ENCODE data around the gene CRIP3.

The CRIP3 gene

DNA sequence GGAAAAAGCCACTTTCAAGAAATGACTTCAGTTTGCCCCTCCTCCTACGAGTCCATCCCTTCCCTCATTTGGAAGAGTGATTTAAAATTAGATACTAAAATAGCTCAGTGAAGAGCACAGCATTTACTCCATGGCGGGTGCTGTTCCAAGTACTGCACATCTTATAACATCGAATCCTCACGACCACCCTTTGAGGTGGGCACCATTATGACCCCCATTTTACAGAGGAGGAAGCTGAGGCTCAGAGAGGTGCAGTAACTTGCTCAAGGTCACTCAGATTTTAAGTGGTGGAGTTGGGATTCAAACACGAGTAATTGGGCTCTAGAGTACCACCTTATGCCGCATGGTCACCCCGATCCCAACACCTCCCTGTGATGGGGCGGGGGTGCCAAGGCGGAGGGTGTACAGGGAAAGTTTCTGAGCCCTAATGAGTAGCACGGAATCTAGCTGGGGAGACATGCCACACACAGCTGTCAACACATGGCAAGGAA lies 39.8 kb downstream of the CRIP3 start:
- no peak for DNase-seq (ENCODE audit: low spot score)
- TF ChIP-seq, protein P1, sequence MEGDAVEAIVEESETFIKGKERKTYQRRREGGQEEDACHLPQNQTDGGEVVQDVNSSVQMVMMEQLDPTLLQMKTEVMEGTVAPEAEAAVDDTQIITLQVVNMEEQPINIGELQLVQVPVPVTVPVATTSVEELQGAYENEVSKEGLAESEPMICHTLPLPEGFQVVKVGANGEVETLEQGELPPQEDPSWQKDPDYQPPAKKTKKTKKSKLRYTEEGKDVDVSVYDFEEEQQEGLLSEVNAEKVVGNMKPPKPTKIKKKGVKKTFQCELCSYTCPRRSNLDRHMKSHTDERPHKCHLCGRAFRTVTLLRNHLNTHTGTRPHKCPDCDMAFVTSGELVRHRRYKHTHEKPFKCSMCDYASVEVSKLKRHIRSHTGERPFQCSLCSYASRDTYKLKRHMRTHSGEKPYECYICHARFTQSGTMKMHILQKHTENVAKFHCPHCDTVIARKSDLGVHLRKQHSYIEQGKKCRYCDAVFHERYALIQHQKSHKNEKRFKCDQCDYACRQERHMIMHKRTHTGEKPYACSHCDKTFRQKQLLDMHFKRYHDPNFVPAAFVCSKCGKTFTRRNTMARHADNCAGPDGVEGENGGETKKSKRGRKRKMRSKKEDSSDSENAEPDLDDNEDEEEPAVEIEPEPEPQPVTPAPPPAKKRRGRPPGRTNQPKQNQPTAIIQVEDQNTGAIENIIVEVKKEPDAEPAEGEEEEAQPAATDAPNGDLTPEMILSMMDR (IDR thresholded peaks at IDR 0.05; ENCODE audit: extremely low read depth, insufficient read depth, missing control alignments) = no peak
- in situ Hi-C loops (cut with MboI; ENCODE audit: low pct_unique_long_range_greater_than_20kb, low sequenced_read_pairs, unreplicated experiment) = no loop called here

DNA sequence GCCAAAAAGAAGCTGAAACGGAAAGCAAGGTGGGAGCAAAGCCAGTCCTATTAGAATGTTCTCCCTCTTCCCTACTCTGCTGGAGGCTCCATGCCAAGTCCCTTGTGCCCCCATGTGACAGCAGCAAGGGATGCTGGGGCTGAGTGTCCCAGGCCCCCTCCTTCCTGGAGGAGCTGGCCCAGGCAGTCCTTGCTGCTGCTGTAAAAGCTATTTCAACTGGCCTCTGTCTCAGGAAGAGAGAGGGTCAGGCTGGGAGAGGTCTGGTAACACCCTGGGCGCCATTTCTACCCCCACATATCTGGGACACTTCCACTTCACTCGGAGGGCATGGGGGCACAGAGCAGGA lies 40.3 kb downstream of the CRIP3 start:
- in situ Hi-C loops (cut with MboI; ENCODE audit: low pct_unique_long_range_greater_than_20kb, low sequenced_read_pairs, unreplicated experiment) = no loop called here
- TF ChIP-seq, protein P1 (IDR thresholded peaks at IDR 0.05; ENCODE audit: extremely low read depth, insufficient read depth, missing control alignments) = no peak
- DNase-seq (ENCODE audit: low spot score) = no peak

DNA sequence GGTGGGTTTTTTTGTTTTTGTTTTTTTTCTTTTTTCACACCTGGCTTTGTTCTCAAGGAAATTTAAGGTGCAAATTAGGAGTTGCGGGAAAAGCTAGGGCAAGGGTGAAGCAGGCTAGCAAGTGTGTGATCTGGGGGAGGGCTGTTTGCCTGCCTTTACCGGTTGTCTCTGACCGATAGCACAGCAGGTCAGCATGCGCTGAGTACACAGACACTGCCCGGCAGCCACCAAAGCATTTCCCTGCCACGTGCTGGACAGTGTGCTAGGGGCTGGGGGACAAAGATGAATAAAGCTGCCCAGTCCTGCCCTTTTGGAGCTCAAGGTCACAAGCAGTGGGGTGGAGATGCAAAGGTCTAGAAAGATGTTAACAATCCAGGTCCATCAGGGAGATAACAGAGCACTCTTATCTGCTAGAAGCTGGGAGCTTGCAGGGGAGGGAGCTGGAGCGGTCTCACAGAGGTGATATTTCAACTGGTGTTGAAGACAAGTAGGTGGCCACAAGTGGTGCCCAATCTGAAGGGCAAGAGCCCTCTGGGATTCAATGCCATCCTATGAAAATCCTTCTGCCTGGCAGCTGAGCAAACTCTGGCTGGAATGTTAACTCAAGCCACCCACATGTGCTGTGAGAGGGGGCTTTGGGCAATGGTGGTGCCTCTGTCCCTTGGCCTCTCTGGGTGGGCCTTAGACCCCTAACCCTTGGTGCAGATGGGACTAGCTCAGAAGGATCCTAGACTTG lies 40.8 kb downstream of the CRIP3 start:
- no peak for DNase-seq (ENCODE audit: low spot score)
- TF ChIP-seq, protein P1 (IDR thresholded peaks at IDR 0.05; ENCODE audit: extremely low read depth, insufficient read depth, missing control alignments) = no peak
- in situ Hi-C loops (cut with MboI; ENCODE audit: low pct_unique_long_range_greater_than_20kb, low sequenced_read_pairs, unreplicated experiment) = no loop called here

DNA sequence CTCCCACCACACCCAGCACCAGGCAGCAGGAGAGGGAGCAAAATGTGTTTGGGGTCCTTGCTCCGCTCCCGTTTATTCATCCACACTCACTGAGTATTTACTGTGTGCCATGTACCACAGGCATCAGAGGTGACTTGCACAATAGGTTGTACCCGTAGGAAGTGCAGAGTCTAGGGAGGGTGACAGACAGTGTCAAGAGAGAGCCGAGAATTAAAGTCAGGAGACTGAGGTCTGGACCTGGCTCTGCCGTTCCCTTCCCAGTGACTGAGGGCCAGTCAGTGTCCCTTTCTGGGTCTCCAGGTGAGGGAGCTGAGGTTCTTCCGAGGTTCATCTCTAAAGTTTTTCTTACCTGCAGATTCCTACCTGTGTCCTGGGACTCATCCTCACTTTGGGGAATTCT lies 43.1 kb downstream of the CRIP3 start:
- TF ChIP-seq, protein P1 (IDR thresholded peaks at IDR 0.05; ENCODE audit: extremely low read depth, insufficient read depth, missing control alignments) = no peak
- in situ Hi-C loops (cut with MboI; ENCODE audit: low pct_unique_long_range_greater_than_20kb, low sequenced_read_pairs, unreplicated experiment) = no loop called here
- DNase-seq (ENCODE audit: low spot score) = no peak

DNA sequence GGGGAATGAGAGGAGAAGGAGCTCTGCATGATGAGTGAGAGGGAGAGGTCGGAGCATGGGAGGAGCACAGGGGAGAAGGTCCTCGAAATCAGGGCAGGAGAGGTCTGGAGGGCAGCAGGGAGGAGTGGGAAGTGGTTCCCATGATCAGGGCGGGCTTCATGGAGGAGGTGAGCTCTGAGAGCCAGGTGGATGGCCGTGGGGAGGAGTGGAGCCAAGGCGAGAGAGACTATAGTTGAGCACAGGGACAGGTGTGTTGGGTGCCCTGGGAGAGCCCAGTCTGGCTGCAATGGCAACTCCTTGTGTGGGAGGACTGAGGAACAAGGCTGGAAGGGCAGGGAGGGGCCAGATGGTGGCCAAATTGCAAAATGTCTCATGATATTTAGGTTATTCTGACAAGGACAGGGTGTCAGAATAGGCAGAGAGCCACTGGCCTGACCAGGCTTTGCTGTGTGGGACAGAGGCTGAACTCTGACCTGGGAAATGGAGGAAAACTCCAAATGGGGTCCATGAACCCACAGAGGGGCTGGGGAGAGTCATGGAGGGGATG lies 44.0 kb downstream of the CRIP3 start:
- in situ Hi-C loops (cut with MboI; ENCODE audit: low pct_unique_long_range_greater_than_20kb, low sequenced_read_pairs, unreplicated experiment) = no loop called here
- DNase-seq (ENCODE audit: low spot score) = no peak
- TF ChIP-seq, protein P1 (IDR thresholded peaks at IDR 0.05; ENCODE audit: extremely low read depth, insufficient read depth, missing control alignments) = no peak

DNA sequence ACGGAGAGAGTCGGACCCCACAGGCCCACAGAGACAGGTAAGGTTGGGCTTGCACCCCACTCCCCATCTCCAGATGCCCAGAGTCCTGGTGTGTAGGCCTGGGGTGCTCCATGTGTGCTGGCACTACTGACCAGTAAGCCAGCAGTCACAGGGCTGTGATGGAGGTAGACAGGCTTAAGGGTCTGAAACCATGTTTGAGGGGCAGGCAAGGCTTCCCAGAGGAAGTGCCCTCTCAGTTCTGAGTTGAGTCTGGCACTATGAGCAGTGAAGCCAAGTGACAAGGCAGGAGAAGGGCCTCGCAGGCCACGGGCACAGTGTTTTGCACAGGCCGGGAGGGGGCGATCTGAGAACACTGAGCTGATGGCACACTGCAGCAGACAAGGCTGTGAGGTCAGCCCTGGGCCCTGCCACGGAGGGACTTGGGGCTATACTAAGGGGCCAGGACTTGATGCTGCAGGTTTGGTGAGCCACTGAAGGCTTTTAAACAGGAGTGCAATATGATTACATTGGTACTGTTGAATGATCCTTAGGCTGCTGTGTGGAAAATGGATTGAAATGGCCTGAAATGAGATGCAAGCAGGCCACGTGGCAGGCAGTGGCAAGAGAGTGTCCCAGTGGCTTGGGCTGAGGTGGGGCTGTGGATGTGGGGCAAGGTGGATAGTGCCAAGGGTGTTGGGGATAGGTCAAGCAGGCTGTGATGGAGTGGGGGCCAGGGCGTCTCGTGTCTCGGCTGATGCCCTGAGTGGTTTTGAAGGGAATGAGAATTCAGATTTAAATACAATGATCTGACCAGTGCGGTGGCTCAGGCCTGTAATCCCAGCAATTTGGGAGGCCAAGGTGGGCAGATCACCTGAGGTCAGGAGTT lies 45.1 kb downstream of the CRIP3 start:
- peak; percentile 97 for DNase-seq (ENCODE audit: low spot score)
- TF ChIP-seq, protein P1 (IDR thresholded peaks at IDR 0.05; ENCODE audit: extremely low read depth, insufficient read depth, missing control alignments) = peak; percentile 94
- in situ Hi-C loops (cut with MboI; ENCODE audit: low pct_unique_long_range_greater_than_20kb, low sequenced_read_pairs, unreplicated experiment) = no loop called here

Measured in GM13977 (cell line).